Suprapubic skin (tissue), 3 donors: ENCODE results near the gene HACL1.

ENCODE experiments used
- CTCF ChIP-seq, 2 donors: fragments of 200-600 bp in 1 of 2; fragments of 450-650 bp in 1 of 2; sonication (generic) in 1 of 2; IDR thresholded peaks; one replicate each; pipeline ENCODE4 v1.5.1; 2016 to 2019; ENCODE audit warnings: antibody characterized with exemption in 2 of 2, mild to moderate bottlenecking in 1 of 2, moderate library complexity in 1 of 2
- EP300 ChIP-seq: sonication (generic); formaldehyde crosslinking; IDR thresholded peaks from one replicate; pipeline ENCODE4 v1.6.1; 2017; ENCODE audit warnings: antibody characterized with exemption
- POLR2A ChIP-seq, 2 donors: fragments of 450-650 bp; IDR thresholded peaks; one replicate each; pipeline ENCODE4 v1.6.1; 2017; ENCODE audit warnings: antibody characterized with exemption in 2 of 2, mild to moderate bottlenecking in 2 of 2, moderate library complexity in 2 of 2

DNA sequence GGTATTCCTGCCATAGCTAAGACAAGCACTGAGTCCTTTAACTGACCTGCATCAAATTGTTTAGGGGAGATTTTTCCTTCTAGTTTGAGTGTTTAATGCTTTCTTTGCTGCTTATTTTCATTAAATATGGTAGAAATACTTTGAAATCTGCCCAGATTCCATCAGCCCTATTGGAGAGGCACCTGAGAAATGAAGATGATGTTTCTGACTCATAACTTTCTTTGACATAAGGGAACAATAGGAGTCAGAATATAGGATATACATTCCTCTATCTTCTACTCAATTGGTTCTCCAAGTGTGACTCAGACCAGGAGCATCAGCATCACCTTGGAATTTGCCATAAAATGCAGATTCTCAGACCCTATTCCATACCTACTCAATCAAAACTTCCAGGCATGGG is 27.6 kb upstream of the HACL1 start:
- TF ChIP-seq CTCF (IDR thresholded peaks at IDR 0.05) (no peak), POLR2A (IDR thresholded peaks at IDR 0.05) (no peak), EP300 (no peak)
